Eye (tissue), 1 donor: ENCODE results near the gene CAMLG.
A peak's percentile ranks its signal among the peaks of the same experiment; 100 is the strongest.

ENCODE experiments used
- DNase-seq: peaks from one replicate; pipeline ENCODE4 v3.0.0-alpha.2; 2015

CAMLG gene

DNA sequence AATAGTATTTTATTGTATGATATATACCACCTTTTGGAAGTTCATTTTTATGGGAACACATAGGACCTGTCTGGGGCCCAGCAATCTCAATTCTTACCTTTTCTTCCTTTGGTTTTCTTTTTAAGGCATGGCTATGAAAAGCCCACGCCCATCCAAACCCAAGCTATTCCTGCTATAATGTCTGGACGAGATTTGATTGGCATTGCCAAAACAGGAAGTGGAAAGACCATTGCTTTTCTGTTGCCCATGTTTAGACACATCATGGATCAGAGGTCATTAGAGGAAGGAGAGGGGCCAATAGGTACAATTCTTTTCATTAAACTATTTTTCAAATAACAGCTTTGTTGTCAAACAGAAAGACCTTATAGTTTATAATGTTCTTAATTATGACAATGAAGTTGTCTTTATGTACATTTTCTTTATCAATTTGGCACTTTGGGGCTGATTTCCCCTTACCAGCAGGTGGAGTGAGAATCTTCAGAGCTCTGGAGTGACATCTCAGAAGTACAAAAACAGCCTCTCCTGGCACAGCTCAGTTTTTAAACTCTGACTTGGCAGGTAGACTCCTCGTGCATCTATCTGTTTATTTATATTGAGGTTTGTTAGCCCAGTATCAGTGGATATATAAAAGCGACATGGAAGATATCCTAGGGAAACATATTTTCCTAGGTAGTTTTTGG is 46.0 kb downstream of the CAMLG start:
- peak; percentile 2 for DNase-seq

DNA sequence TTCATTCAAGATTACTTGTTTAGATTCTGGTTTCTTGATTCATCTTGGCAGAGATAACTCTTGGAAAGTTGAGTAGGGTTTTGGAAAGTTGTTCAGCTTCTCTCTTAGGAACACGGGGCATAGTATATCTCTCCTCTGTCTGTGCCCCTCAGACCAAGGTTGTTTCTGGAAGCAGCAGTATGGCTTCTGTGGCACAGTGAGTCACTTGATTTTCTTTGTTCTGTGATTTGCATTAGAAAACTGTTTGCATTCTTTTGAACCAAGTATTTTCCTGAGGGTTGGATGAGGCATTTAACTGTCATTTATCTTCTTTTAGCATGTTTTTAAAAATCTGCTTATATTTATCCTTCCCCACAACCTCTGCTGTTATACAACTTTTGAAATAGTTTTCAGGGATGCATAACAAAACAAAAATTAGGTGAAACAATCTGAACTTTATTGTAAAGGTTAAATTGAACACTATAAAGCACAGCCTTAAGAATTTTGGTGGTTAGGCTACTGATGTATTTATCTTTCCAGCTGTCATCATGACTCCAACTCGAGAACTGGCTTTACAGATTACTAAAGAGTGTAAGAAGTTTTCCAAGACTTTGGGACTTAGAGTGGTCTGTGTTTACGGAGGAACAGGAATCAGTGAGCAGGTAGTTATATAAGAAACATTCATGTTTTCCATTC is 46.7 kb downstream of the CAMLG start:
- no peak for DNase-seq

DNA sequence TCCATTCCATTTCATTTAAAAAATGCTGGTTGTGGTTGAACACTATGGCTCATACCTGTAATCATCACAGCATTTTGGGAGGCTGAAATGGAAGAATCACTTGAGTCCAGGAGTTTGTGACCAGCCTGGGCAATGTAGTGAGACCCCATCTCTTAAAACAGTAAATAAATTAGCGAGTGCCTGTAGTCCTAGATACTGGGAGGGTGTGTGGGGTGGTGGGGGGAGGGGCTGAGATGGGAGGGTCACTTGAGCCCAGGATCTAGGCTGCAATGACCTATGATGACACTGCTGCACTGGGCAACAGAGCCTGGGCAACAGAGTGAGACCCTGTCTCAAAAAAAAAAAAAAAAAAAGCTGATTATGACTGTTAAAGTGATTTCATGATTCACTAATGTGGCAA is 49.3 kb downstream of the CAMLG start:
- no peak for DNase-seq

DNA sequence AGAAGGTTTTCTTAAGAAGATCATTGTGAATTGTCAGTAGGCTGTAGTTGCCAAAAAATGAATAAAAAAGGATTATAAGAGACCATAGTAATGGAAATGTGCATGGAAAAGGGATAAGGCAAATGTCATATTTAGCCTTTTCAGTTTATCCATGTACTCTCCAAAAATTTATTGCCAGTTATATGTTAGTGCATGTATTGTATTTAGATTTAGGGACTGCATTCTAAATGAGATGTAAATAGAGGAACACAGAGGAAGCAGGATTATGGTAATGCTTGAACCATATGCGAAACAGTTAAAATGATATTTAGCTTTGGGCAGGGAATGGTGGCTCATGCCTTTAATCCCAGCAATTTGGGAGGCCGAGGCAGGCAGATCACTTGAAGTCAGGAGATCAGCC is 53.2 kb downstream of the CAMLG start:
- DNase-seq: no peak

DNA sequence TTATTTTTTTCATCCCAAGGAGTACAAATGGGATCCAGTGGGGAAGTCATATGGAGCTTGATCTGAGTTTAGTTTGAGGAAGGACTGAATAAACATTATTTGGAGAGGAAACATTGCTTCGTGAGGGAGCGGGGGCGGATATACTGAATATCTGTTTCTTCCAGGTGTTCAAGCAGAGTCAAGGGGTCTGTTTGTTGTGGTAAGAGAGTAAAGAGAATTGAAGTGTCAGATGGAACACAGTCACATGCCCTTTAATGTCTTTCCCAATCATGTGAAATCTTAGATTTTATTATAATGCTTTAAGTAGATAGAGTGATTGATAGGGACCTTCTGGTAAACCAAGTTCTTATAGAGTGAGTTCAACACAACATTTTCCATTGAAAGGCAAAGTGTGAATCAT is 53.9 kb downstream of the CAMLG start:
- DNase-seq: no peak

DNA sequence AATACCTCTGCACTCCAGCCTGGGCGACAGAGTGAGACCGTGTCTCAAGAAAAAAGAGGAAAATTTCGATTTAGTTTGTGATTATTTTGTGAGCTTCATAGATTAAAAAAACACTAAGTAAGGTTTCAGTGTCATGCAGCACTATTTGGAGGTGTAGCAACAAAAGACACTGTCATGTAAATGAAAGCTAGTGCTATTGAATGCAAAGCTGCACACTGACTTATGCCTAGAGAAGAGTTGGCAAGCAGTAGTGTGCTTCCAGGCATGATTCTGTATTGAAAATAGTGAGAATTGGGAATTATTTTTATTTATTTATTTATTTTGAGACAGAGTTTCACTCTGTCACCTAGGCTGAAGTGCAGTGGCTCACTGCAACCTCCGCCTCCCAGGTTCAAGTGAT is 54.8 kb downstream of the CAMLG start:
- no peak for DNase-seq

DNA sequence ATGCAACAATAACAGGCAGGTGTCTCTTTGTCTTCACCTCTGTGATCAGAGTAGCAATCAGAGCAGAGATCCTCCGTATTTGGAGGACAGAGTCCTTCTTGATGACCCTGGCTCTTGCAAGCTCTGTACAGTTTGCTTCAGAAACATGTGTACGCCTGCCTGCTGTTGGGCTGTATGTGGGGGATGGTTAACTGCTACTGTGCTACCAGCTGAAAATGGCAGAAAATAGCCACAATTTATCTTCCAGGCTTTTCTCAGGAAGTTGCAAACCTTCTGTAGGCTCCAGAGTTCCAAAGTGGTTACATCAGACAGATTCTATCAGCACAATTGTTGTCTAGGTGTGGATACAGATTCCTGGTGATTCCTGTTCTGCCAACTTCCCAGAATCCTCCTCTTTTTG is 55.7 kb downstream of the CAMLG start:
- DNase-seq: no peak

DNA sequence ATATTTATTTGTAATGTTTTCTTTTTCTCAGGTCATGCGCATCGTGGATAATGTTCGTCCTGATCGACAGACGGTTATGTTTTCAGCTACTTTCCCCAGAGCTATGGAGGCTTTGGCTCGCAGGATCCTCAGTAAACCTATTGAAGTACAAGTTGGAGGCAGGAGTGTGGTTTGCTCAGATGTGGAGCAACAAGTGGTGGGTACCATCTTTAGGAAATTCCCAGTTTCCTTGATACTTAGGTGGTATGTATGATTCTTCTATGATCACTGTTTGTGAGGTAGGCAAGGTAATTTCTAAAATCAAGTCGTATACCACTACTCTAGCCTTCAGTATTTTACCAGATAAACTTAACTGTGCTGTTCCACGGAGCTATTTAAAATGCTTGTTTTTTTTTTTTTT is 56.5 kb downstream of the CAMLG start:
- DNase-seq: no peak

DNA sequence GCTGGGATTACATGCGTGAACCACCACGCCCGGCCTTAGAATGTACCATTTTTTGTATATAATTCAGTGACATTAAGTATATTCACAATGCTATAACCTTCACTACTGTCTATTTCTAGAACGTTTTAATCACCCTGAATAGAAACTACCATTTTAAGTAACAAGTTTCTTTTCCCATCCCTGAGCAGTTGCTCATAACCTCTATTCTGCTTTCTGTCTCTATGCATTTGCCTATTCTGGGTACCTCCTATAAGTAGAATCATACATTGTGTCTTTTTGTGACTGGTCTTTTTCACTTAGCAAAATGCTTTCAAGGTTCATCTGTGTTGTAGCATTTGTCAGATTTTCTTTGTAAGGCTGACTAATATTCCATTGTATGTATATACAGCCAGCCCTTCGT is 60.1 kb downstream of the CAMLG start:
- no peak for DNase-seq
